RPMI8226 (cell line): Measurements from ENCODE around the gene PCDHA9.
"Not testable (repeated sequence)": the region's sequence is repeated elsewhere in the genome, so short reads cannot be mapped to it uniquely, and the experiment has no call there.

Source experiments
- DNase-seq: peaks from one replicate; pipeline ENCODE4 v3.0.0-alpha.2; 2015

Gene PCDHA9, protein sequence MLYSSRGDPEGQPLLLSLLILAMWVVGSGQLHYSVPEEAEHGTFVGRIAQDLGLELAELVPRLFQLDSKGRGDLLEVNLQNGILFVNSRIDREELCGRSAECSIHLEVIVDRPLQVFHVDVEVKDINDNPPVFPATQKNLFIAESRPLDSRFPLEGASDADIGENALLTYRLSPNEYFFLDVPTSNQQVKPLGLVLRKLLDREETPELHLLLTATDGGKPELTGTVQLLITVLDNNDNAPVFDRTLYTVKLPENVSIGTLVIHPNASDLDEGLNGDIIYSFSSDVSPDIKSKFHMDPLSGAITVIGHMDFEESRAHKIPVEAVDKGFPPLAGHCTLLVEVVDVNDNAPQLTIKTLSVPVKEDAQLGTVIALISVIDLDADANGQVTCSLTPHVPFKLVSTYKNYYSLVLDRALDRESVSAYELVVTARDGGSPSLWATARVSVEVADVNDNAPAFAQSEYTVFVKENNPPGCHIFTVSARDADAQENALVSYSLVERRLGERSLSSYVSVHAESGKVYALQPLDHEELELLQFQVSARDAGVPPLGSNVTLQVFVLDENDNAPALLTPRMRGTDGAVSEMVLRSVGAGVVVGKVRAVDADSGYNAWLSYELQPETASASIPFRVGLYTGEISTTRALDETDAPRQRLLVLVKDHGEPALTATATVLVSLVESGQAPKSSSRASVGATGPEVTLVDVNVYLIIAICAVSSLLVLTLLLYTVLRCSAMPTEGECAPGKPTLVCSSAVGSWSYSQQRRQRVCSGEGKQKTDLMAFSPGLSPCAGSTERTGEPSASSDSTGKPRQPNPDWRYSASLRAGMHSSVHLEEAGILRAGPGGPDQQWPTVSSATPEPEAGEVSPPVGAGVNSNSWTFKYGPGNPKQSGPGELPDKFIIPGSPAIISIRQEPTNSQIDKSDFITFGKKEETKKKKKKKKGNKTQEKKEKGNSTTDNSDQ

DNA sequence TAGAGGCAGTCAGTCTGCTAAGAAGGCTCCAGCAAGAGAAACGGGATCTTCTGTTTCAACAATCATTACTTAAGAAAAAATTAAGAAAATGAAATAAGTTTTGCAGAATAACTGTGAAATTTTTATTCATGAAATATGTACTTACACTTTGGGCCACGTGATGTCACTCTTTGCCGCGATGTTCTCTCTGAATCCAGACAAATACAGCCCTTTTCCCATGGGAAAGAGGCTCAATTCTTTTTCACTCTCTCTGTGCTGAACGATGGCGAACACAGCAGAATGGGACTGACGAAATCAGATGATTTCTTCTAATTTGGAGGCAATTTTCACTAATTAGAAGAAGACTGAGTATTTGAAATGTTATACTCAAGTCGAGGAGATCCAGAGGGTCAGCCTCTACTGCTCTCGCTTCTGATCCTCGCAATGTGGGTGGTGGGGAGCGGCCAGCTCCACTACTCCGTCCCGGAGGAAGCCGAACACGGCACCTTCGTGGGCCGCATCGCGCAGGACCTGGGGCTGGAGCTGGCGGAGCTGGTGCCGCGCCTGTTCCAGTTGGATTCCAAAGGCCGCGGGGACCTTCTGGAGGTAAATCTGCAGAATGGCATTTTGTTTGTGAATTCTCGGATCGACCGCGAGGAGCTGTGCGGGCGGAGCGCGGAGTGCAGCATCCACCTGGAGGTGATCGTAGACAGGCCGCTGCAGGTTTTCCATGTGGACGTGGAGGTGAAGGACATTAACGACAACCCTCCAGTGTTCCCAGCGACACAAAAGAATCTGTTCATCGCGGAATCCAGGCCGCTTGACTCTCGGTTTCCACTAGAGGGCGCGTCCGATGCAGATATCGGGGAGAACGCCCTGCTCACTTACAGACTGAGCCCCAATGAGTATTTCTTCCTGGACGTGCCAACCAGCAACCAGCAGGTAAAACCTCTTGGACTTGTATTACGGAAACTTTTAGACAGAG, at the start of gene PCDHA9:
PCDHA9 (plus strand) TSS at position 244 of the 964 bp plus-strand sequence; CDS start at position 358, 114 bp downstream.
- DNase-seq = not testable (repeated sequence)

DNA sequence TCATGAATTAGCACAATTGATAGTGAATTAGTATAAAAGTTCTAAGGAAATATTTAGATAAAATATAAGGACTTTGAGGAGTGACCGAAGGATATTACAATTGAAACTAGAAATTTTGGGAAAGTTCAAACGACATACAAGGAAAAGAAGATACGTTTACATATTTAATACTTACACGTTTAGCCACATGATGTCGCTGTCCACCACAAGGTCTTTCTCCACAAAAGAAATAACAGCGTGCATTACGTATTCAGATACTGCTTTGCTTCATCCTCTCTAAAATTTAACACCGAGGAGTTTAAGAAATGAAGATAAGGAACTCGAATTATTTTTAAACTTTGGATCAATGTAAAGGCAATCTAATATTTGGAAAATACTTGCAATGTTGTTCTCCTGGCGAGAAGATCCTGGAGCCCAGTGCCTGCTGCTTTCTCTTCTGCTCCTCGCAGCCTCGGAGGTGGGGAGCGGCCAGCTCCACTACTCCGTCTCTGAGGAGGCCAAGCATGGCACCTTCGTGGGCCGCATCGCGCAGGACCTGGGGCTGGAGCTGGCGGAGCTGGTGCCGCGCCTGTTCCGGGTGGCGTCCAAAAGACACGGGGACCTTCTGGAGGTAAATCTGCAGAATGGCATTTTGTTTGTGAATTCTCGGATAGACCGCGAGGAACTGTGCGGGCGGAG, 47.2 kb upstream of the PCDHA9 start, which contains the start of gene PCDHA3:
PCDHA3 (plus strand) TSS at position 242 of the 678 bp plus-strand sequence.
- DNase-seq = no peak

DNA sequence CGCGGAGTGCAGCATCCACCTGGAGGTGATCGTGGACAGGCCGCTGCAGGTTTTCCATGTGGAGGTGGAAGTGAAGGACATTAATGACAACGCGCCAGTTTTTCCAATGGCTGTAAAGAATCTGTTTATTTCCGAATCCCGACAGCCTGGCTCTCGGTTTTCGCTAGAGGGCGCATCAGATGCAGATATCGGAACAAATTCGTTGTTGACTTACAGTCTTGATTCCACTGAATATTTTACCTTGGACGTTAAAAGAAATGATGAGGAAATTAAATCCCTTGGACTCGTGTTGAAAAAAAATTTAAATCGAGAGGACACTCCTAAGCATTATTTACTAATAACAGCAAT, 46.7 kb upstream of the PCDHA9 start:
- no peak for DNase-seq

DNA sequence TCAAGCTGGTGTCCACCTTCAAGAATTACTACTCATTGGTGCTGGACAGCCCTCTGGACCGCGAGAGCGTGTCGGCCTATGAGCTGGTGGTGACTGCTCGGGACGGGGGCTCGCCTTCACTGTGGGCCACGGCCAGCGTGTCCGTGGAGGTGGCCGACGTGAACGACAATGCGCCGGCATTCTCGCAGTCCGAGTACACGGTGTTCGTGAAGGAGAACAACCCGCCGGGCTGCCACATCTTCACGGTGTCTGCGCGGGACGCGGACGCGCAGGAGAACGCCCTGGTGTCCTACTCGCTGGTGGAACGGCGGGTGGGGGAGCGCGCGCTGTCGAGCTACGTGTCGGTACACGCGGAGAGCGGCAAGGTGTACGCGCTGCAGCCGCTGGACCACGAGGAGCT, 45.8 kb upstream of the PCDHA9 start:
- DNase-seq = not testable (repeated sequence)

DNA sequence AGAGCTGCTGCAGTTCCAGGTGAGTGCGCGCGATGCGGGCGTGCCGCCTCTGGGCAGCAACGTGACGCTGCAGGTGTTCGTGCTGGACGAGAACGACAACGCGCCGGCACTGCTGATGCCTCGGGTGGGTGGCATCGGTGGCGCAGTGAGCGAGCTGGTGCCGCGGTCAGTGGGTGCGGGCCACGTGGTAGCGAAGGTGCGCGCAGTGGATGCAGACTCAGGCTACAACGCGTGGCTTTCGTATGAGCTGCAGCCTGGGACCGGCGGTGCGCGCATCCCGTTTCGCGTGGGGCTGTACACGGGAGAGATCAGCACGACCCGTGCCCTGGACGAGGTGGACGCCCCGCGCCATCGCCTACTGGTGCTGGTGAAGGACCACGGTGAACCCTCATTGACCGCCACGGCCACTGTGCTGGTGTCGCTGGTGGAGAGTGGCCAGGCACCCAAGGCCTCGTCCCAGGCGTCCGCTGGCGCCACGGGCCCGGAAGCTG, 45.4 kb upstream of the PCDHA9 start:
- DNase-seq = no peak

DNA sequence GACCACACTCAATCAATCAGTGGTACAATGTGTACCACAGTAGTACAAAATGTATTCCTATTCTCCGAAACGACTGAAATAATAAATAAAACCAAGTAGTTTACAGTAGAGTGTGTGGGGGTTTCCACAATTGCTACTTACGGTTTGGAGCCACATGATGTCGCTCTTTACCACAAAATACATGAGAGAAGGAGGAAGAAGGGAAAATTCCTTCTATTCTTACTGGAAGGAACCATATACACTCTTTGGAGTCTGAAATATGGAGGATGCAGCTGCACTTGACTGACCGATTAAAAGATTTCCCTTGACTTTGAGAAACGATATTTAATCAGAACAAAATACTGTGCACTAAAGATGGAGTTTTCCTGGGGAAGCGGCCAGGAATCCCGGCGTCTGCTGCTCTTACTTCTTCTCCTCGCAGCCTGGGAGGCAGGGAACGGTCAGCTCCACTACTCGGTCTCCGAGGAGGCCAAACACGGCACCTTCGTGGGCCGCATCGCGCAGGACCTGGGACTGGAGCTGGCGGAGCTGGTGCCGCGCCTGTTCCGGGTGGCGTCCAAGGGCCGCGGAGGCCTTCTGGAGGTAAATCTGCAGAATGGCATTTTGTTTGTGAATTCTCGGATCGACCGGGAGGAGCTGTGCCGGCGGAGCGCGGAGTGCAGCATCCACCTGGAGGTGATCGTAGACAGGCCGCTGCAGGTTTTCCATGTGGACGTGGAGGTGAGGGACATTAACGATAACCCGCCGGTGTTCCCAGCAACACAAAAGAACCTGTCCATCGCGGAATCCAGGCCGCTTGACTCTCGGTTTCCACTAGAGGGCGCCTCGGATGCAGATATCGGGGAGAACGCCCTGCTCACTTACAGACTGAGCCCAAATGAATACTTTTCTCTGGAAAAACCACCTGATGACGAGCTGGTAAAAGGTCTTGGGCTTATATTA, 41.1 kb upstream of the PCDHA9 start, which contains the start of gene PCDHA4:
PCDHA4 (plus strand) TSS at position 235 of the 942 bp plus-strand sequence.
- DNase-seq = peak; percentile 27

DNA sequence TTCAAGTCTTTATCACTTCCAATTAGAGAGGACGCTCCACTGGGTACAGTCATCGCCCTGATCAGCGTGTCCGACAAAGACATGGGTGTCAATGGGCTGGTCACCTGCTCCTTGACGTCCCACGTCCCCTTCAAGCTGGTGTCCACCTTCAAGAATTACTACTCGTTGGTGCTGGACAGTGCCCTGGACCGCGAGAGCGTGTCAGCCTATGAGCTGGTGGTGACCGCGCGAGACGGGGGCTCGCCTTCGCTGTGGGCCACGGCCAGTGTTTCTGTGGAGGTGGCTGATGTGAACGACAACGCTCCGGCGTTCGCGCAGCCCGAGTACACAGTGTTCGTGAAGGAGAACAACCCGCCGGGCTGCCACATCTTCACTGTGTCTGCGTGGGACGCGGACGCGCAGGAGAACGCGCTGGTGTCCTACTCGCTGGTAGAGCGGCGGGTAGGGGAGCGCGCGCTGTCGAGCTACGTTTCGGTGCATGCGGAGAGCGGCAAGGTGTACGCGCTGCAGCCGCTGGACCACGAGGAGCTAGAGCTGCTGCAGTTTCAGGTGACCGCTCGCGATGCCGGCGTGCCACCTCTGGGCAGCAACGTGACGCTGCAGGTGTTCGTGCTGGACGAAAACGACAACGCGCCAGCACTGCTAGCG, 39.8 kb upstream of the PCDHA9 start:
- DNase-seq = not testable (repeated sequence)

DNA sequence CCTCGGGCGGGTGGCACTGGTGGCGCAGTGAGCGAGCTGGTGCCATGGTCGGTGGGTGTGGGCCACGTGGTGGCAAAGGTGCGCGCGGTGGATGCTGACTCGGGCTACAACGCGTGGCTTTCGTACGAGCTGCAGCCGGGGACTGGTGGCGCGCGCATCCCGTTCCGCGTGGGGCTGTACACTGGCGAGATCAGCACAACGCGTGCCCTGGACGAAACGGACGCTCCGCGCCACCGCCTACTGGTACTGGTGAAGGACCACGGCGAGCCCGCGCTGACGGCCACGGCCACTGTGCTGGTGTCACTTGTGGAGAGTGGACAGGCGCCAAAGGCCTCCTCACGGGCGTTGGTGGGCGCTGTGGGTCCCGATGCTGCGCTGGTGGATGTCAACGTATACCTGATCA, 39.3 kb upstream of the PCDHA9 start:
- no peak for DNase-seq

DNA sequence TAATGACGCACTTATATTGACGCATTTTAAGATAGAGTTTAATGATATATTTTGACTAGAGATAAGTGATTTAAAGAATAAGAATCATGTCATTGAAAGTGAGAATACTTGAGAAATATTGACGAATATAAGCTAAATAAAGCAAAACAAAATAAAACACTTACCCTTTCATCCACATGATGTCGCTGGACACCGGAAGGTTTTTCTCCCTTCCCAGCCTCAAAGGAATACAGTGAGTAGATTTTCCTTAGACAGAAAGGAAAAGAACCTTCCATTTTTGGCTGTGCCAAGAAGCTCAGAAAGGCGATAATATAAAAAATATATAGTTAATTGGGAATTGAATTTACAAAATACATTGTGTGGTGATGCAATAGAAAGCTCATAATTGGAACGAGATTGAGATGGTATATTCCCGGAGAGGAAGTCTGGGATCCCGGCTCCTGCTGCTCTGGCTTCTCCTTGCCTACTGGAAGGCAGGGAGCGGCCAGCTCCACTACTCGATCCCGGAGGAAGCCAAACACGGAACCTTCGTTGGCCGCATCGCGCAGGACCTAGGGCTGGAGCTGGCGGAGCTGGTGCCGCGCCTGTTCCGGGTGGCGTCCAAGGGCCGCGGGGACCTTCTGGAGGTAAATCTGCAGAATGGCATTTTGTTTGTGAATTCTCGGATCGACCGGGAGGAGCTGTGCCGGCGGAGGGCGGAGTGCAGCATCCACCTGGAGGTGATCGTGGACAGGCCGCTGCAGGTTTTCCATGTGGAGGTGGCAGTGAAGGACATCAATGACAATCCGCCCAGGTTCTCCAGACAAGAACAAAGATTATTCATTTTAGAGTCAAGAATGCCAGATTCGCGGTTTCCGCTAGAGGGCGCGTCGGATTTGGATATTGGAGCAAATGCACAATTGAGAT, 26.6 kb upstream of the PCDHA9 start, which contains the start of gene PCDHA5:
PCDHA5 (plus strand) TSS at position 239 of the 906 bp plus-strand sequence.
- peak; percentile 60 for DNase-seq

DNA sequence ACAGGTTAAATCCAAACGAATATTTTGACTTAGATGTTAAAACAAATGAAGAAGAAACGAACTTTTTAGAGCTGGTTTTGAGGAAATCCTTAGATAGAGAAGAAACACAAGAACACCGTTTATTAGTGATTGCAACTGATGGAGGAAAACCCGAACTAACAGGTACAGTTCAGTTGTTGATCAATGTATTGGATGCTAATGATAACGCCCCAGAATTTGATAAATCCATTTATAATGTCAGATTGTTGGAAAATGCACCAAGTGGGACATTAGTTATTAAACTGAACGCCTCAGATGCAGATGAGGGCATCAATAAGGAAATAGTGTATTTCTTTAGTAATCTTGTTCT, 25.9 kb upstream of the PCDHA9 start:
- no peak for DNase-seq

DNA sequence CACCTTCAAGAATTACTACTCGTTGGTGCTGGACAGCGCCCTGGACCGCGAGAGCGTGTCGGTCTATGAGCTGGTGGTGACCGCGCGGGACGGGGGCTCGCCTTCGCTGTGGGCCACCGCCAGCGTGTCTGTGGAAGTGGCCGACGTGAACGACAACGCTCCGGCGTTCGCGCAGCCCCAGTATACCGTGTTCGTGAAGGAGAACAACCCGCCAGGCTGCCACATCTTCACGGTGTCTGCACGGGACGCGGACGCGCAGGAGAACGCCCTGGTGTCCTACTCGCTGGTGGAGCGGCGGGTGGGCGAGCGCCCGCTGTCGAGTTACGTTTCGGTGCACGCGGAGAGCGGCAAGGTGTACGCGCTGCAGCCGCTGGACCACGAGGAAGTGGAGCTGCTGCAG, 25.2 kb upstream of the PCDHA9 start:
- not testable (repeated sequence) for DNase-seq

DNA sequence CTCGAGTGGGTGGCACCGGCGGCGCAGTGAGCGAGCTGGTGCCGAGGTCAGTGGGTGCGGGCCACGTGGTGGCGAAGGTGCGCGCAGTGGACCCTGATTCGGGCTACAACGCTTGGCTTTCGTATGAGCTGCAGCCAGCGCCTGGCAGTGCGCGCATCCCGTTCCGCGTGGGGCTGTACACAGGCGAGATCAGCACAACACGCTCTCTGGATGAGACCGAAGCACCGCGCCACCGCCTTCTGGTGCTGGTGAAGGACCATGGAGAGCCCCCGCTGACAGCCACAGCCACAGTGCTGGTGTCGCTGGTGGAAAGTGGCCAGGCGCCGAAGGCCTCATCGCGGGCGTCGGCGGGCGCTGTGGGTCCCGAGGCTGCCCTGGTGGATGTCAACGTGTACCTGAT, 24.7 kb upstream of the PCDHA9 start:
- no peak for DNase-seq

DNA sequence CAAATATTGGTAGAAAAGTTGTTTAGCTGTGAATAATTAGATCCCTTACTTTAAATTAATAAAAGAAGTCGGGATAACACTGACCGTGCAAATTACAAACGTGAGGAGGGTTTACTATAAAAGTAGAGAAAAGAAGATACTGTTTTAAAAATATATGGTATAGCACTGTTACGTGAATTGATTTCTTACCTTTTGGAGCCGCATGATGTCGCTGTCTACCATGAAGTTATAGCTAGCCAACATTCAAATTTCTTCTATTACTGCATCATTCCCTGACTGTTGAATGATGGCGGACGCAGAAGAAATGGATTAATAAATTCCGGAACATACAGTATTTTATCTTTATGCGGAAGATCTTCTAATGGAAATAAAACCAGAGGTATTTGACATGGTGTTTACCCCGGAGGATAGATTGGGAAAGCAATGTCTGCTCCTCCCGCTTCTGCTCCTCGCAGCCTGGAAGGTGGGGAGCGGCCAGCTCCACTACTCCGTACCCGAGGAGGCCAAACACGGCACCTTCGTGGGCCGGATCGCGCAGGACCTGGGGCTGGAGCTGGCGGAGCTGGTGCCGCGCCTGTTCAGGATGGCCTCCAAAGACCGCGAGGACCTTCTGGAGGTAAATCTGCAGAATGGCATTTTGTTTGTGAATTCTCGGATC, 20.3 kb upstream of the PCDHA9 start, which contains the start of gene PCDHA6:
PCDHA6 (plus strand) TSS at position 257 of the 658 bp plus-strand sequence; CDS start at position 389, 132 bp downstream.
- peak; percentile 4 for DNase-seq

DNA sequence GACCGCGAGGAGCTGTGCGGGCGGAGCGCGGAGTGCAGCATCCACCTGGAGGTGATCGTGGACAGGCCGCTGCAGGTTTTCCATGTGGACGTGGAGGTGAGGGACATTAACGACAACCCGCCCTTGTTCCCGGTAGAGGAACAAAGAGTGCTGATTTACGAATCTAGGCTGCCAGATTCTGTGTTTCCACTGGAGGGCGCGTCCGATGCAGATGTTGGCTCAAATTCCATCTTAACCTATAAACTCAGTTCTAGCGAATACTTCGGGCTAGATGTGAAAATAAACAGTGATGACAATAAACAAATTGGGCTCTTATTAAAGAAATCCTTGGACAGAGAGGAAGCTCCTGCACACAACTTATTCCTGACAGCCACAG, 19.8 kb upstream of the PCDHA9 start:
- DNase-seq = peak; percentile 16

DNA sequence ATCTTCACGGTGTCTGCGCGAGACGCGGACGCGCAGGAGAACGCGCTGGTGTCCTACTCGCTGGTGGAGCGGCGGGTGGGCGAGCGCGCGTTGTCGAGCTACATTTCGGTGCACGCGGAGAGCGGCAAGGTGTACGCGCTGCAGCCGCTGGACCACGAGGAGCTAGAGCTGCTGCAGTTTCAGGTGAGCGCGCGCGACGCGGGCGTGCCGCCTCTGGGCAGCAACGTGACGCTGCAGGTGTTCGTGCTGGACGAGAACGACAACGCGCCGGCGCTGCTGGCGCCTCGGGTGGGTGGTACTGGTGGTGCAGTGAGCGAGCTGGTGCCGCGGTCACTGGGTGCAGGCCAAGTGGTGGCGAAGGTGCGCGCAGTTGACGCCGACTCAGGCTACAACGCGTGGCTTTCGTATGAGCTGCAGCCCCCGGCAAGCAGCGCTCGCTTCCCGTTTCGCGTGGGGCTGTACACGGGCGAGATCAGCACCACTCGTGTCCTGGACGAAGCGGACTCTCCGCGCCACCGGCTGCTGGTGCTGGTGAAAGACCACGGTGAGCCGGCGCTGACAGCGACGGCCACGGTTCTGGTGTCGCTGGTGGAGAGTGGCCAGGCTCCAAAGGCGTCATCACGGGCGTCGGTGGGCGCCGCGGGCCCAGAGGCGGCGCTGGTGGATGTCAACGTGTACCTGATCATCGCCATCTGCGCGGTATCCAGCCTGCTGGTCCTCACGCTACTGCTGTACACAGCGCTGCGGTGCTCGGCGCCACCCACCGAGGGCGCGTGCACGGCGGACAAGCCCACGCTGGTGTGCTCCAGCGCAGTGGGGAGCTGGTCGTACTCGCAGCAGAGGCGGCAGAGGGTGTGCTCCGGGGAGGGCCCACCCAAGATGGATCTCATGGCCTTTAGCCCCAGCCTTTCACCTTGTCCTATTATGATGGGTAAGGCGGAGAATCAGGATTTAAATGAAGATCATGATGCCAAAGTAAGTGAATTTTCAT, 18.4 kb upstream of the PCDHA9 start:
- DNase-seq = not testable (repeated sequence)

DNA sequence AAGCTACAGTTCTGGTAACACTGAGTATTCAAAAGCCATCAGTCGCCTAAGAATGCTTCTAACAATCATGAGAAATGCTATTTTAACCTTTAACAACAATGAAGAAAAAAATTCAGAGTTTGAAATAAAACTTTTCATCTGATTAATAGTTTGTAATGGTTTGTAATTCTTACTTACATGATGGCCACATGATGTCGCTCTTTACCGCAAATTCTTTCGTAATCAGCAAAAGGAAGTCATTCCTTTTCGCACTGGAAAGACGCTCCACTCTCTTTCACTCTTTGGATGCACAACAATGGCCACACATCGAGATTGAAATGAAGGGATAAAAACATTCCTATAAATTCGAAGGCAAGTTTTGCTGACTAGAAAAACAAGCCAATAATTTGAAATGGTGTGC, 14.2 kb upstream of the PCDHA9 start, which contains the start of gene PCDHA7:
PCDHA7 (plus strand) TSS at position 277 of the 400 bp plus-strand sequence; CDS start at position 392, 115 bp downstream.
- no peak for DNase-seq
